OCI-LY3 (cell line): ENCODE measurements around the gene S100A5.

ENCODE experiments used
- CTCF ChIP-seq: fragments of 200-600, 300-600 bp; sonication (generic); IDR thresholded peaks from 2 replicates; pipeline ENCODE4 v1.5.1; 2014; ENCODE audit warnings: antibody characterized with exemption, low read length, low read depth
- EZH2phosphoT487 ChIP-seq: fragments of 200-600 bp; shearing (Covaris generic); IDR thresholded peaks from 2 replicates; pipeline ENCODE4 v1.6.1; 2018; ENCODE audit warnings: antibody characterized with exemption, mixed run types, low read depth

GRCh38 chr1:153578490-153578889, 37.8 kb upstream of the S100A5 start:
- TF ChIP-seq CTCF (no peak), EZH2phosphoT487 (no peak)
